IMR-90 (cell line): ENCODE results near the gene COL18A1. TPM values are rescaled to one million over a fixed set of nuclear protein-coding genes. Genes with fewer than 3 reads are reported as not detected.

Experiments
- ATAC-seq: fragments of 200-7000 bp; cut with Tn5 transposase; 2 replicates; pipeline ENCODE4 v1.9.1; 2020; ENCODE audit warnings: low read depth, mild to moderate bottlenecking, moderate library complexity
- BruUV-seq: library from RNA; stranded (reverse); fragments of 400-500 nt; replicated peaks from 2 replicates; lab custom pipeline; 2021; lab: Mats Ljungman, UMichigan
- CTCF ChIA-PET: fragments of 300-600 bp; formaldehyde crosslinking; extraction: SDS; loops from one replicate; lab custom pipeline; 2021; ENCODE audit warnings: antibody characterized with exemption; lab: Yijun Ruan, JAX
- POLR2A ChIA-PET: fragments of 300-600 bp; sonication (Branson Sonifier 250); formaldehyde crosslinking; loops from one replicate; lab custom pipeline; 2022; ENCODE audit warnings: antibody characterized with exemption; ENCODE audit not compliant: unreplicated experiment; lab: Charles Lee
- DNase-seq: peaks from one replicate; pipeline ENCODE4 v3.0.0; 2013
- H2AFZ ChIP-seq: replicated peaks from 2 replicates; pipeline ENCODE3; 2013; ENCODE audit warnings: low read length, mild to moderate bottlenecking; ENCODE audit not compliant: poor library complexity
- H2AK5ac ChIP-seq: 2 replicates; pipeline ENCODE4 v1.6.1; 2013; ENCODE audit warnings: low read depth, low read length, inconsistent platforms
- H2AK9ac ChIP-seq: replicated peaks from 2 replicates; pipeline ENCODE3; 2013; ENCODE audit warnings: mild to moderate bottlenecking, low read depth, low read length, moderate library complexity; ENCODE audit not compliant: poor library complexity
- H2BK120ac ChIP-seq: 2 replicates; pipeline ENCODE4 v1.6.1; 2013; ENCODE audit warnings: low read depth, low read length, inconsistent platforms
- H2BK15ac ChIP-seq: 3 replicates; pipeline ENCODE4 v1.6.1; 2013; ENCODE audit warnings: low read depth, low read length, inconsistent platforms
- H2BK20ac ChIP-seq: 2 replicates; pipeline ENCODE4 v1.6.1; 2013; ENCODE audit warnings: low read depth, mild to moderate bottlenecking, inconsistent platforms, low read length, moderate library complexity
- H2BK5ac ChIP-seq: 2 replicates; pipeline ENCODE4 v1.6.1; 2013; ENCODE audit warnings: mild to moderate bottlenecking, low read depth, low read length, inconsistent platforms; ENCODE audit not compliant: poor library complexity, severe bottlenecking
- H3K14ac ChIP-seq: replicated peaks from 2 replicates; pipeline ENCODE4 v1.6.1; 2013; ENCODE audit warnings: low read depth, low read length, inconsistent platforms
- H3K18ac ChIP-seq: 2 replicates; pipeline ENCODE4 v1.6.1; 2013; ENCODE audit warnings: low read depth, low read length, control low read depth
- H3K23ac ChIP-seq: 2 replicates; pipeline ENCODE4 v1.6.1; 2013; ENCODE audit warnings: low read depth, low read length, inconsistent platforms
- H3K27ac ChIP-seq: 2 replicates; pipeline ENCODE4 v1.5.1; 2013; ENCODE audit warnings: mild to moderate bottlenecking, control low read depth, low read length; ENCODE audit not compliant: insufficient read depth
- H3K27me3 ChIP-seq: 2 replicates; pipeline ENCODE4 v1.6.1; 2013; ENCODE audit warnings: low read length; ENCODE audit not compliant: control insufficient read depth, insufficient read depth
- H3K36me3 ChIP-seq: 2 replicates; pipeline ENCODE4 v1.6.1; 2013; ENCODE audit warnings: low read length, mixed read lengths; ENCODE audit not compliant: control insufficient read depth, insufficient read depth
- H3K4ac ChIP-seq: 2 replicates; pipeline ENCODE4 v1.6.1; 2013; ENCODE audit warnings: low read depth, low read length, inconsistent platforms
- H3K4me1 ChIP-seq: 2 replicates; pipeline ENCODE4 v1.6.1; 2013; ENCODE audit warnings: low read length, mixed read lengths; ENCODE audit not compliant: control insufficient read depth, insufficient read depth
- H3K4me2 ChIP-seq: 2 replicates; pipeline ENCODE4 v1.6.1; 2013; ENCODE audit warnings: low read depth, mild to moderate bottlenecking, control low read depth, low read length, moderate library complexity
- H3K4me3 ChIP-seq: 2 replicates; pipeline ENCODE4 v1.5.1; 2013; ENCODE audit warnings: low read depth, mild to moderate bottlenecking, control low read depth, low read length, moderate library complexity; ENCODE audit not compliant: insufficient read depth
- H3K56ac ChIP-seq: 2 replicates; pipeline ENCODE4 v1.6.1; 2013; ENCODE audit warnings: low read length, inconsistent platforms; ENCODE audit not compliant: insufficient read depth; ENCODE audit errors: extremely low read depth
- H3K79me1 ChIP-seq, 2 experiments: 2 replicates each; pipeline ENCODE4 v1.6.1; 2013; ENCODE audit warnings: low read length in 2 of 2, inconsistent platforms in 1 of 2, low read depth in 1 of 2
- H3K9ac ChIP-seq: 2 replicates; pipeline ENCODE4 v1.6.1; 2013; ENCODE audit warnings: low read depth, low read length, control low read depth
- H3K9me1 ChIP-seq: 2 replicates; pipeline ENCODE4 v1.6.1; 2013; ENCODE audit warnings: low read length, inconsistent platforms; ENCODE audit not compliant: insufficient read depth
- H3K9me3 ChIP-seq: 2 replicates; pipeline ENCODE4 v1.6.1; 2013; ENCODE audit warnings: low read length; ENCODE audit not compliant: control insufficient read depth, insufficient read depth
- H4K20me1 ChIP-seq: 2 replicates; pipeline ENCODE4 v1.6.1; 2013; ENCODE audit warnings: low read length, inconsistent platforms; ENCODE audit not compliant: insufficient read depth
- H4K5ac ChIP-seq: 2 replicates; pipeline ENCODE4 v1.6.1; 2013; ENCODE audit warnings: mild to moderate bottlenecking, low read depth, low read length, control low read depth
- H4K8ac ChIP-seq, 2 experiments: 2 replicates each; pipeline ENCODE4 v1.6.1; 2013; ENCODE audit warnings: low read depth in 2 of 2, low read length in 2 of 2, control low read depth in 1 of 2, inconsistent platforms in 1 of 2
- H4K91ac ChIP-seq: 2 replicates; pipeline ENCODE4 v1.6.1; 2013; ENCODE audit warnings: low read depth, low read length, inconsistent platforms; ENCODE audit not compliant: insufficient read depth
- CEBPB ChIP-seq: IDR thresholded peaks from 2 replicates; pipeline ENCODE4 v1.6.1; 2012; ENCODE audit warnings: low read depth, low read length, improper control_type of control experiment
- MAFK ChIP-seq: IDR thresholded peaks from 2 replicates; pipeline ENCODE4 v1.6.1; 2012; ENCODE audit warnings: low read depth, low read length, improper control_type of control experiment
- MAZ ChIP-seq: IDR thresholded peaks from 2 replicates; pipeline ENCODE4 v1.6.1; 2012; ENCODE audit warnings: low read depth, mild to moderate bottlenecking, low read length, improper control_type of control experiment, moderate library complexity, borderline replicate concordance
- MXI1 ChIP-seq: IDR thresholded peaks from 2 replicates; pipeline ENCODE4 v1.6.1; 2012; ENCODE audit warnings: low read depth, mild to moderate bottlenecking, low read length, moderate library complexity, borderline replicate concordance
- NFE2L2 ChIP-seq: fragments of 150-350 bp; IDR thresholded peaks from 2 replicates; pipeline ENCODE4 v1.6.1; 2016; ENCODE audit warnings: low read depth, mild to moderate bottlenecking, low read length
- RCOR1 ChIP-seq: IDR thresholded peaks from 2 replicates; pipeline ENCODE4 v1.6.1; 2012; ENCODE audit warnings: mild to moderate bottlenecking, low read length, improper control_type of control experiment; ENCODE audit not compliant: insufficient replicate concordance
- SMC3 ChIP-seq: fragments of 150-350 bp; IDR thresholded peaks from 2 replicates; pipeline ENCODE4 v1.6.1; 2016; ENCODE audit warnings: low read depth, mild to moderate bottlenecking, antibody characterized with exemption, low read length, moderate library complexity
- WGBS, 2 experiments: methylation state at CpG; one replicate each; pipeline versions ENCODE4 v1.1.5 to v1.1.7; 2013; ENCODE audit warnings: missing lambda C conversion rate in 2 of 2; ENCODE audit not compliant: insufficient read length in 1 of 2; ENCODE audit errors: extremely low coverage in 2 of 2; 5-methylcytosine and 5-hydroxymethylcytosine counted together
- dilution Hi-C: fragments of 300-500 bp; cut with HindIII; formaldehyde crosslinking; loops from one replicate; pipeline ENCODE4 v1.14.3; 2018; ENCODE audit warnings: low sequenced_read_pairs; ENCODE audit not compliant: unreplicated experiment
- in situ Hi-C: fragments of 300-500 bp; cut with MboI; formaldehyde crosslinking; loops from 3 replicates; pipeline ENCODE4 v1.14.3; 2019; ENCODE audit warnings: low sequenced_read_pairs, inconsistent platforms, mixed read lengths
- intact Hi-C: fragments of 100-400 bp; cut with micrococcal nuclease; formaldehyde crosslinking; loops from 2 replicates; pipeline ENCODE4 v1.10.0; 2022
- polyA plus RNA-seq, 3 experiments: library from polyadenylated mRNA; depleted of rRNA; stranded (reverse); fragments of >200 nt; gene quantifications; 2 replicates each; pipeline ENCODE4 v1.2.3, GENCODE V29; 2012; ENCODE audit warnings: low replicate concordance in 1 of 3
- total RNA-seq: library from RNA; depleted of rRNA; stranded (reverse); fragments of >200 nt; gene quantifications from 2 replicates; pipeline ENCODE4 v1.2.3, GENCODE V29; 2012
- TF ChIP-seq, protein P1 (sequence below): fragments of 150-350 bp; IDR thresholded peaks from 2 replicates; pipeline ENCODE4 v1.6.1; 2016; ENCODE audit warnings: low read depth, mild to moderate bottlenecking, low read length, moderate library complexity, borderline replicate concordance

The COL18A1 gene
- total and polyA plus RNA-seq, 2 of the 4 experiments (the other 2 are of a cell fraction): 4.3 to 46.7 TPM

- TF ChIP-seq SMC3: no peak
- no peak for TF ChIP-seq NFE2L2
- TF ChIP-seq MXI1: no peak
- TF ChIP-seq MAFK: no peak
- TF ChIP-seq RCOR1: no peak
- TF ChIP-seq, protein P1, sequence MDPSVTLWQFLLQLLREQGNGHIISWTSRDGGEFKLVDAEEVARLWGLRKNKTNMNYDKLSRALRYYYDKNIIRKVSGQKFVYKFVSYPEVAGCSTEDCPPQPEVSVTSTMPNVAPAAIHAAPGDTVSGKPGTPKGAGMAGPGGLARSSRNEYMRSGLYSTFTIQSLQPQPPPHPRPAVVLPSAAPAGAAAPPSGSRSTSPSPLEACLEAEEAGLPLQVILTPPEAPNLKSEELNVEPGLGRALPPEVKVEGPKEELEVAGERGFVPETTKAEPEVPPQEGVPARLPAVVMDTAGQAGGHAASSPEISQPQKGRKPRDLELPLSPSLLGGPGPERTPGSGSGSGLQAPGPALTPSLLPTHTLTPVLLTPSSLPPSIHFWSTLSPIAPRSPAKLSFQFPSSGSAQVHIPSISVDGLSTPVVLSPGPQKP: no peak
- no peak for TF ChIP-seq MAZ
- TF ChIP-seq CEBPB: no peak
- H3K23ac ChIP-seq: no peak overlapping the region
- 77% methylated on average over 7 of the region's 30 CpGs; no CpG with 5 or more reads in 1 of the 2 experiments for WGBS, 2 experiments
- H3K36me3 ChIP-seq: no peaks in the 10 kb centered on the region
- no peak for ATAC-seq
- H3K27ac ChIP-seq: no peak overlapping the region
- no peak overlapping the region for H3K4me3 ChIP-seq
- BruUV-seq: no TSS peak
- H3K79me1 ChIP-seq: no peaks in the 10 kb centered on the region
- no peaks in the 10 kb centered on the region for H3K9me1 ChIP-seq
- H3K4me1 ChIP-seq: no peaks in the 10 kb centered on the region
- no peak overlapping the region for H3K14ac ChIP-seq
- H3K9me3 ChIP-seq: no peaks in the 10 kb centered on the region
- no peak overlapping the region for H2BK120ac ChIP-seq
- H4K20me1 ChIP-seq: no peaks in the 10 kb centered on the region; the same call in 1 of the 2 replicates
- no peak overlapping the region for H2BK5ac ChIP-seq
- in situ Hi-C loops: no loop called here
- intact Hi-C loops: no loop called here
- no peak overlapping the region for H3K18ac ChIP-seq
- H2AFZ ChIP-seq: no peak overlapping the region
- H3K9ac ChIP-seq: no peak overlapping the region
- no peak overlapping the region for H3K56ac ChIP-seq
- H3K4me2 ChIP-seq: no peak overlapping the region
- dilution Hi-C loops: no loop called here
- H2AK5ac ChIP-seq: no peak overlapping the region
- no peak overlapping the region for H2BK15ac ChIP-seq
- H4K8ac ChIP-seq: no peak overlapping the region
- H4K5ac ChIP-seq: no peak overlapping the region
- CTCF ChIA-PET: no interaction called here
- H2BK20ac ChIP-seq: no peak overlapping the region
- no peak overlapping the region for H4K91ac ChIP-seq
- no peak overlapping the region for H3K4ac ChIP-seq
- DNase-seq: no peak
- POLR2A ChIA-PET: no interaction called here
- H2AK9ac ChIP-seq: no peak overlapping the region
- H3K27me3 ChIP-seq: peaks cover 14% of the 10 kb centered on the region
These were observed 10.9 kb upstream of the COL18A1 start for GRCh38 chr21:45393833-45394638.
